ENCODE measurements around the gene HLA-DMB. TPM values are rescaled to one million over a fixed set of nuclear protein-coding genes. Genes with fewer than 3 reads are reported as not detected.

The HLA-DMB gene
- total and polyA plus RNA-seq, 2 experiments from 2014 or later: not detected

DNA sequence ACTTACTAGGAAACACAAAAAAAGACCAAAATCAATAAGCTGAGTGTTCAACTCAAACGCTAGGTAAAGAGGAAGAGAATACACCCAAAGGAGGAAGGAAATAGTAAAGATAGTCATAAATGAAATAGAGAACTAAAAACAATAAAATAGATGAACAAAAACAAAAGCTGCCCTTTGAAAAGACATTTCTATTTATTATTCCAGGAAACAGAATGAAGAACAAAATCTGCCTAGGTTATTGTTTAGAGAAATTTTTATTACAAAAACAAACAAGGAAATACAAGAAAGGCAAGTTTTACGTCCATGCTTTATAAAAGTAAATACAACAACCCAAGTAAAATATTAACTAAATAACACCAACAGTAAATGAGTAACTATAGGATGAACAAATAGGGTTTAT is 20.1 kb downstream of the HLA-DMB start:
- no peak for DNase-seq
- 62 to 70% methylated on average over 2 of the region's 2 CpGs for WGBS, 2 experiments (ENCODE audit: low coverage in 1 of 2, low lambda C conversion rate in 2 of 2, missing lambda C conversion rate in 2 of 2)
- no peak overlapping the region for H3K27ac ChIP-seq
- H3K9me3 ChIP-seq (ENCODE audit: low read depth): no peaks in the 10 kb centered on the region
- H3F3A ChIP-seq (ENCODE audit: insufficient read depth): no peaks in the 10 kb centered on the region
- H3K9ac ChIP-seq: no peak overlapping the region
- in situ Hi-C loops (cut with MboI): no loop called here
- no peaks in the 10 kb centered on the region for H4K20me1 ChIP-seq (ENCODE audit: insufficient read depth)
- H2AFZ ChIP-seq: no peak overlapping the region
- no peaks in the 10 kb centered on the region for H3K9me2 ChIP-seq (ENCODE audit: insufficient read depth)
- H3K36me3 ChIP-seq (ENCODE audit: low read depth): no peaks in the 10 kb centered on the region
- no peaks in the 10 kb centered on the region for H3K79me2 ChIP-seq (ENCODE audit: insufficient read depth)
- TF ChIP-seq EZH2phosphoT487 (IDR thresholded peaks at IDR 0.05; ENCODE audit: insufficient read depth, low read depth): no peak
- TF ChIP-seq EZH2 (IDR thresholded peaks at IDR 0.05; ENCODE audit: insufficient read depth, poor library complexity, severe bottlenecking): no peak
- H3K4me1 ChIP-seq (ENCODE audit: insufficient read depth): no peaks in the 10 kb centered on the region
- no peak overlapping the region for H3K4me2 ChIP-seq (ENCODE audit: unreplicated experiment)
- H3K4me3 ChIP-seq: no peak overlapping the region
- 0 out of 2 replicates have a peak, but pooled peaks cover 9% of the 10 kb centered on the region for H3K27me3 ChIP-seq (replicated peaks; ENCODE audit: insufficient read depth)

DNA sequence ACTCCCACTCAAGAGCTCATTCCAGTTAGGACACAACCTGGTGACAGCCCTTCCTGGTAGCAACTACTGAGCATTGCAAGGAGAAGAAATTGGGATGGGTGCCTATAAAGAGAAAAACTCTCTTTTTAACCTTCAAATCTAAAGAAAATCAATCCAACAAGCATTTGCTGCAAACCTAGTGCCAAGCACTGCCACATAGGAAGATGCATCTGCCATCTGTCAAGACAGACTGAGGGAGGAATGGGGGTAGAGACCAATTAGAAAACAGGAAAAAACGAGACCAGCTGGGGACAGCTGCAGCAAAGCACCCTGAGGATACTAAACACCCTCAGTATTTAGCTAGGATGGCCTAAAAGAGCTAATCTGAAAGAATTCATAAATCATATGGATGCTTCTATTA is 27.9 kb downstream of the HLA-DMB start:
- Histone ChIP-seq H2AFZ (no peak overlapping the region), H3K9ac (no peak overlapping the region), H3K79me2 (ENCODE audit: insufficient read depth) (no peaks in the 10 kb centered on the region), H3K27ac (no peak overlapping the region), H3K9me3 (ENCODE audit: low read depth) (no peaks in the 10 kb centered on the region), H3K36me3 (ENCODE audit: low read depth) (no peaks in the 10 kb centered on the region), H3F3A (ENCODE audit: insufficient read depth) (no peaks in the 10 kb centered on the region), H3K27me3 (replicated peaks; ENCODE audit: insufficient read depth) (no peaks in the 10 kb centered on the region), H3K4me3 (no peak overlapping the region), H3K4me1 (ENCODE audit: insufficient read depth) (no peaks in the 10 kb centered on the region), H3K9me2 (ENCODE audit: insufficient read depth) (no peaks in the 10 kb centered on the region), H3K4me2 (ENCODE audit: unreplicated experiment) (no peak overlapping the region), H4K20me1 (ENCODE audit: insufficient read depth) (no peaks in the 10 kb centered on the region)
- TF ChIP-seq EZH2 (IDR thresholded peaks at IDR 0.05; ENCODE audit: insufficient read depth, poor library complexity, severe bottlenecking) (no peak), EZH2phosphoT487 (IDR thresholded peaks at IDR 0.05; ENCODE audit: insufficient read depth, low read depth) (no peak)
- in situ Hi-C loops (cut with MboI): no loop called here
- WGBS, 2 experiments (ENCODE audit: low coverage in 1 of 2, low lambda C conversion rate in 2 of 2, missing lambda C conversion rate in 2 of 2): 21 to 44% methylated on average over 1 of the region's 1 CpG
- DNase-seq: no peak

DNA sequence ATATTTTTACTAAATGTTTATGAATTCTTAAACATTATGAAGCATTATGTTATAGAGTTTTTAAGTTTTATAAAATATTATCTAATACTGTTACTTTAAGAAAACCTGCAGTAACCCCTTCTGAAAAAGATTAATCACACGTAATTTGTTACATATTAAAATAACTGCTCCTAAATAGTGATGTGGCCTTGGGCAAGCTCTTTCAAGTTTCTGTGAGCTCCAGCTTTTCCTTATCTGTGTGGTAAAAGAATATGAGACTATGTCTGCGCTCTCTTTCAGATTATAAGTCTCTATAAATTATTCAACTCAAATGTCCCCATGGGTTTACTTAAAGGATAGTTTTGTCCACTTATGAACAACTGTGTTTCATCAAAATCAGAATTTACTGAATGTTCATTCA is 31.9 kb downstream of the HLA-DMB start:
- TF ChIP-seq EZH2phosphoT487 (IDR thresholded peaks at IDR 0.05; ENCODE audit: insufficient read depth, low read depth) (no peak), EZH2 (IDR thresholded peaks at IDR 0.05; ENCODE audit: insufficient read depth, poor library complexity, severe bottlenecking) (no peak)
- no peak overlapping the region for H2AFZ ChIP-seq
- no peaks in the 10 kb centered on the region for H3F3A ChIP-seq (ENCODE audit: insufficient read depth)
- H3K36me3 ChIP-seq (ENCODE audit: low read depth): no peaks in the 10 kb centered on the region
- H3K9ac ChIP-seq: no peak overlapping the region
- no peak overlapping the region for H3K4me2 ChIP-seq (ENCODE audit: unreplicated experiment)
- 88 to 97% methylated on average over 2 of the region's 2 CpGs for WGBS, 2 experiments (ENCODE audit: low coverage in 1 of 2, low lambda C conversion rate in 2 of 2, missing lambda C conversion rate in 2 of 2)
- no peaks in the 10 kb centered on the region for H4K20me1 ChIP-seq (ENCODE audit: insufficient read depth)
- no peaks in the 10 kb centered on the region for H3K79me2 ChIP-seq (ENCODE audit: insufficient read depth)
- H3K4me1 ChIP-seq (ENCODE audit: insufficient read depth): peaks cover 11% of the 10 kb centered on the region; the same call in 1 of the 2 replicates
- no peaks in the 10 kb centered on the region for H3K9me3 ChIP-seq (ENCODE audit: low read depth)
- in situ Hi-C loops (cut with MboI): no loop called here
- no peak overlapping the region for H3K4me3 ChIP-seq
- no peak overlapping the region for H3K27ac ChIP-seq
- no peak for DNase-seq
- H3K9me2 ChIP-seq (ENCODE audit: insufficient read depth): no peaks in the 10 kb centered on the region
- H3K27me3 ChIP-seq (replicated peaks; ENCODE audit: insufficient read depth): no peaks in the 10 kb centered on the region

DNA sequence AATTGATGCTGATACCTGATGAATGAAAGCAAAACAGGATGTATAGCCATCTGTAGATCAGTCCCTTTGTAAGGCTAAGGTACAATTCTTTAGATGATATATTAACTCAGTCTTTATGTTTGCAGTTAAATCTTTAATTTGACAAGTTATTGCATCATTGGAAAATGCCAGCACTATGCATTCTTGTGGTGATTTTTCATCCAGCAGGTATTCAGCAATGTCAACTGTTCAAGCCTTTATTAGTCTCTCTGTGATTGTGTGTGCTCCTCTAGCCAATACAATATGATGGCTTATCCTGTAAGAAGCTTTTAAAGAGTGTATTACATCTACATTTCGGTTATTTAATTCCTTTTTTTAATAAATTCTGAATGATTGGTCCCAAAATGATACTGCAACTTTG is 34.3 kb downstream of the HLA-DMB start:
- Histone ChIP-seq H3K4me2 (ENCODE audit: unreplicated experiment) (peak overlapping the region; percentile 31), H3K27me3 (replicated peaks; ENCODE audit: insufficient read depth) (no peaks in the 10 kb centered on the region), H3K9me3 (ENCODE audit: low read depth) (no peaks in the 10 kb centered on the region), H2AFZ (no peak overlapping the region), H3K4me3 (no peak overlapping the region), H3K9me2 (ENCODE audit: insufficient read depth) (no peaks in the 10 kb centered on the region), H3F3A (ENCODE audit: insufficient read depth) (no peaks in the 10 kb centered on the region), H3K79me2 (ENCODE audit: insufficient read depth) (no peaks in the 10 kb centered on the region), H3K36me3 (ENCODE audit: low read depth) (0 out of 2 replicates have a peak, but pooled peaks cover 3% of the 10 kb centered on the region), H3K4me1 (ENCODE audit: insufficient read depth) (peaks cover 11% of the 10 kb centered on the region; the same call in 1 of the 2 replicates), H3K27ac (no peak overlapping the region), H3K9ac (no peak overlapping the region), H4K20me1 (ENCODE audit: insufficient read depth) (no peaks in the 10 kb centered on the region)
- in situ Hi-C loops (cut with MboI): no loop called here
- WGBS, 2 experiments (ENCODE audit: low coverage in 1 of 2, low lambda C conversion rate in 2 of 2, missing lambda C conversion rate in 2 of 2): 72 to 76% methylated on average over 1 of the region's 1 CpG
- peak; percentile 65 for DNase-seq
- TF ChIP-seq EZH2phosphoT487 (IDR thresholded peaks at IDR 0.05; ENCODE audit: insufficient read depth, low read depth): no peak

DNA sequence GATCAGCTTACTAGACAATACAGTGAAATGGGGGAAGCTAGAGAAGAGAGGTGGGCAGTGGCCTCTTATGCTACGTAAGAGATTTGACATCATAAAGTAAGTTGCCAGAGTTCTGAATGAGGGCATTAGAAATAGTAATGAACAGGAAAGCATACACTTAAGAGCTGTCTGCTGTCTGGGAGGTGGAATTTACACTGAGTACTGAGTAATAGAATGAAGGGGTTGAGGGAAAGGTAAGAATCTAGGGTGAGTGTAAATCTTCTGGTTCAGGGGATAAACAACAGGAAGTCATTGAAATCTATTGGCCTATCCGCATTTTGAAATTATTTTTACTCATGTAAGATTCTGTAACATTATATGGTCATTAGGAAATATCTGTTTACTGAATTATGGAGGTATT is 35.8 kb downstream of the HLA-DMB start:
- H3K79me2 ChIP-seq (ENCODE audit: insufficient read depth): 0 out of 2 replicates have a peak, but pooled peaks cover under 1% of the 10 kb centered on the region
- no peaks in the 10 kb centered on the region for H4K20me1 ChIP-seq (ENCODE audit: insufficient read depth)
- no peaks in the 10 kb centered on the region for H3K9me2 ChIP-seq (ENCODE audit: insufficient read depth)
- H3K27ac ChIP-seq: no peak overlapping the region
- in situ Hi-C loops (cut with MboI): no loop called here
- H3K4me3 ChIP-seq: no peak overlapping the region
- H3K4me1 ChIP-seq (ENCODE audit: insufficient read depth): peaks cover 11% of the 10 kb centered on the region; the same call in 1 of the 2 replicates
- no peak overlapping the region for H2AFZ ChIP-seq
- H3K9me3 ChIP-seq (ENCODE audit: low read depth): no peaks in the 10 kb centered on the region
- H3F3A ChIP-seq (ENCODE audit: insufficient read depth): no peaks in the 10 kb centered on the region
- TF ChIP-seq EZH2 (IDR thresholded peaks at IDR 0.05; ENCODE audit: insufficient read depth, poor library complexity, severe bottlenecking) (no peak), EZH2phosphoT487 (IDR thresholded peaks at IDR 0.05; ENCODE audit: insufficient read depth, low read depth) (no peak)
- H3K27me3 ChIP-seq (replicated peaks; ENCODE audit: insufficient read depth): no peaks in the 10 kb centered on the region
- H3K9ac ChIP-seq: no peak overlapping the region
- WGBS, 2 experiments (ENCODE audit: low coverage in 1 of 2, low lambda C conversion rate in 2 of 2, missing lambda C conversion rate in 2 of 2): 83 to 97% methylated on average over 2 of the region's 2 CpGs
- H3K4me2 ChIP-seq (ENCODE audit: unreplicated experiment): no peak overlapping the region
- peaks cover 3% of the 10 kb centered on the region; the same call in 1 of the 2 replicates for H3K36me3 ChIP-seq (ENCODE audit: low read depth)
- DNase-seq: no peak
